RWPE2 (cell line): ENCODE results near the gene SLC8B1.

Experiments used
- ATAC-seq: fragments of 200-7000 bp; cut with Tn5 transposase; 3 replicates; pipeline ENCODE4 v1.9.1; 2021; ENCODE audit warnings: low read depth
- DNase-seq: peaks from one replicate; pipeline ENCODE4 v3.0.0-alpha.2; 2020; ENCODE audit warnings: low spot score
- H3K27ac ChIP-seq: fragments of 450-650 bp; 2 replicates; pipeline ENCODE4 v1.5.1; 2017; ENCODE audit warnings: mild to moderate bottlenecking; ENCODE audit not compliant: poor library complexity, severe bottlenecking
- H3K27me3 ChIP-seq: fragments of 250-450 bp; sonication (Bioruptor Pico); 2 replicates; pipeline ENCODE4 v1.5.1; 2021; ENCODE audit warnings: mild to moderate bottlenecking, moderate library complexity; ENCODE audit not compliant: insufficient read depth, poor library complexity, severe bottlenecking
- H3K36me3 ChIP-seq: fragments of 250-450 bp; sonication (Bioruptor Pico); 2 replicates; pipeline ENCODE4 v1.5.1; 2020; ENCODE audit warnings: low read depth, mild to moderate bottlenecking, moderate library complexity
- H3K4me1 ChIP-seq: fragments of 250-450 bp; sonication (Bioruptor Pico); 2 replicates; pipeline ENCODE4 v1.5.1; 2021; ENCODE audit warnings: mild to moderate bottlenecking, moderate library complexity; ENCODE audit not compliant: insufficient read depth, poor library complexity, severe bottlenecking
- H3K4me3 ChIP-seq: fragments of 250-450 bp; sonication (Bioruptor Pico); 2 replicates; pipeline ENCODE4 v1.5.1; 2021; ENCODE audit warnings: mild to moderate bottlenecking, moderate library complexity; ENCODE audit not compliant: severe bottlenecking
- H3K9me3 ChIP-seq: fragments of 250-450 bp; sonication (Bioruptor Pico); 2 replicates; pipeline ENCODE4 v1.5.1; 2021; ENCODE audit warnings: mild to moderate bottlenecking, moderate library complexity; ENCODE audit not compliant: severe bottlenecking
- TF ChIP-seq, protein P1 (sequence below): fragments of 450-650 bp; IDR thresholded peaks from one replicate; pipeline ENCODE4 v1.5.1; 2017; ENCODE audit warnings: mild to moderate bottlenecking, moderate library complexity; ENCODE audit not compliant: poor library complexity, severe bottlenecking

SLC8B1 gene

GRCh38 chr12:113322343-113322742 lies 12.6 kb downstream of the SLC8B1 start:
- H3K4me3 ChIP-seq = no peak overlapping the region
- H3K4me1 ChIP-seq = no peaks in the 10 kb centered on the region
- no peak for DNase-seq
- H3K9me3 ChIP-seq = no peaks in the 10 kb centered on the region
- ATAC-seq = peak; percentile 79
- peaks cover 19% of the 10 kb centered on the region for H3K36me3 ChIP-seq
- H3K27me3 ChIP-seq = no peaks in the 10 kb centered on the region
- TF ChIP-seq, protein P1, sequence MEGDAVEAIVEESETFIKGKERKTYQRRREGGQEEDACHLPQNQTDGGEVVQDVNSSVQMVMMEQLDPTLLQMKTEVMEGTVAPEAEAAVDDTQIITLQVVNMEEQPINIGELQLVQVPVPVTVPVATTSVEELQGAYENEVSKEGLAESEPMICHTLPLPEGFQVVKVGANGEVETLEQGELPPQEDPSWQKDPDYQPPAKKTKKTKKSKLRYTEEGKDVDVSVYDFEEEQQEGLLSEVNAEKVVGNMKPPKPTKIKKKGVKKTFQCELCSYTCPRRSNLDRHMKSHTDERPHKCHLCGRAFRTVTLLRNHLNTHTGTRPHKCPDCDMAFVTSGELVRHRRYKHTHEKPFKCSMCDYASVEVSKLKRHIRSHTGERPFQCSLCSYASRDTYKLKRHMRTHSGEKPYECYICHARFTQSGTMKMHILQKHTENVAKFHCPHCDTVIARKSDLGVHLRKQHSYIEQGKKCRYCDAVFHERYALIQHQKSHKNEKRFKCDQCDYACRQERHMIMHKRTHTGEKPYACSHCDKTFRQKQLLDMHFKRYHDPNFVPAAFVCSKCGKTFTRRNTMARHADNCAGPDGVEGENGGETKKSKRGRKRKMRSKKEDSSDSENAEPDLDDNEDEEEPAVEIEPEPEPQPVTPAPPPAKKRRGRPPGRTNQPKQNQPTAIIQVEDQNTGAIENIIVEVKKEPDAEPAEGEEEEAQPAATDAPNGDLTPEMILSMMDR = no peak
- peak overlapping the region; percentile 11 for H3K27ac ChIP-seq

DNA sequence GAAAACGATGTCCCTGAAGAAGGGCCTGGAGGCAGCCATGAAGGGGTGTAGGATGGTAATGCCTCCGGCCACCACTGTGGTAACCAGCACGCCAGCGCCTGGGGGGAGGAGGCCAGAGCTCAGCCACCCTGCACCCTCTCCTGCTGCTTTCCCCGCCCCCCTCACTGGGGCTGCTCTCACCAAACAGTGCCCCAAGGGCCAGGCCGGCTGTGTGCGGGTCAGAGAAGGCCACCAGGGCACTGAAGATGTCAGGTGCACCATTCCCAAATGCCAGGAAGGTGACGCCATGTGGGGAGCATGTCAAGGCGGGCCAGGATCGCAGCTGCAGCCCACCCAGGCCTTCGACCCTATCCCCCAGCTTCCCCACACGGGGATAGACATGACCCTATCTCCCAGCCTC lies 14.5 kb downstream of the SLC8B1 start:
- Histone ChIP-seq H3K4me1 (no peaks in the 10 kb centered on the region), H3K36me3 (peaks cover 19% of the 10 kb centered on the region), H3K9me3 (no peaks in the 10 kb centered on the region), H3K4me3 (no peak overlapping the region), H3K27ac (no peak overlapping the region), H3K27me3 (no peaks in the 10 kb centered on the region)
- DNase-seq = no peak
- no peak for ATAC-seq
- TF ChIP-seq, protein P1 = no peak

DNA sequence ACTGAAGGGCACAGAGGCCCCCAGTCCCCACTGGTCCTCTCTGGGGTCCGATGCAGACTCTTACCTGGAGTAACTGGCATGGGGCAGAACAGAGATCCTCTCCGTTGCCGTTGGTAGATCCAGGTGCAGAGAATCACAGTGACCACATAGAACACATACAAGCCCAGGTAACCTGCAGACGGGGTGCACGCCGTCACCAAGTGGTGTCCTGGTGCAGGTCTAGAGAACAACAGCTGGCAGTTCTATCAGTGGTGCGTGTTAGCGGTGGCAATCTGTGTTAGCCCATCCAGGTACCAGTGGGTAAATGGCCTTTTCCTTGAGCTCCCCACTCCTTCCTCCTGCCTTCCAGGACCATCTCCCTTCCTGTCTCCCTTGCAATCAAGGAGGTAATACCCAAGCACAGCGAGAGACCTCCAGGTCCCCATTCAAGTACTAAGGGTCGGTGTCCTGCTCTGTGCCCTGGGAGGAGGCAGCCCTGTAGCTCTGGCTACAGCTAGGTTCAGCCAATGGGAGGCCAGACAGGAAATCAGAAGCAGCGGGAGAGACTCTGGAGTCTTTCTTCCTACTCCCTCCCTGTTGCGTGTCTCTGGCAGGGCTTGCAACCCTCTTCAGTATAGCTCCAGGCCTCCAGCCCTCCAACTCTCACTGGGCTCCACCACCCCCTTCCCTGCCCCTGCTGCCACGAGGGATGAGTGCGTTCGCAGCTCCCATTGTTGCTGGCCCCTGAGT lies 15.8 kb downstream of the SLC8B1 start:
- no peak for DNase-seq
- H3K36me3 ChIP-seq = peaks cover 19% of the 10 kb centered on the region
- no peak overlapping the region for H3K27ac ChIP-seq
- H3K4me3 ChIP-seq = no peak overlapping the region
- no peaks in the 10 kb centered on the region for H3K27me3 ChIP-seq
- no peaks in the 10 kb centered on the region for H3K4me1 ChIP-seq
- H3K9me3 ChIP-seq = no peaks in the 10 kb centered on the region
- TF ChIP-seq, protein P1 = no peak
- no peak for ATAC-seq

DNA sequence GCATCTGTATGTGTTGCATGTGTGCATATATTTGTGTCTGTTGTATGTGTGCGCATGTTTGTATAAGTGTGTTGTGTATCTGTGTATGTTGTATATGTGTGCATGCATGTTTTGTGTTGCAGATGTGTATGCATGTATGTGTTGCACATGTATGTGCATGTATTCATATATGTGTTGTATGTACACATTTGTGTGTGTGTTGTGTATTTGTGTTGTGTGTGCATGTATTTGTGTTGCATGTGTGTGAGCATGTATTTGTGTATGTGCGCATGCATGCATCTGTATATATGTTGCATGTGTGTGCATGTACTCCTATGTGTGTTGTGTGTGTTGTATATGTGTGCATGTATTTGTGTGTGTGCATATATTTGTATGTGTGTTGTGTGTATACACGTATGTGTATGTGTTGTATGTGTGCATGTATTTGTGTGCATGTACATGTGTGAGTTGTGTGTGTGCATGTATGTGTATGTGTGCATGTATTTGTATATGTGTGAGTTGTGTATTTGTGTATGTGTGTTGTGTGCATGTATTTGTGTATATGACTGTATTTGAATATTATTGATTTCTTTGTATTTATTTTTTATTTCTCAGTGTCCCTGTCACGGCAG lies 16.8 kb downstream of the SLC8B1 start:
- H3K27ac ChIP-seq = no peak overlapping the region
- ATAC-seq (no peak), DNase-seq (no peak)
- no peaks in the 10 kb centered on the region for H3K9me3 ChIP-seq
- H3K36me3 ChIP-seq = peaks cover 19% of the 10 kb centered on the region
- no peaks in the 10 kb centered on the region for H3K4me1 ChIP-seq
- H3K4me3 ChIP-seq = no peak overlapping the region
- H3K27me3 ChIP-seq = no peaks in the 10 kb centered on the region
- TF ChIP-seq, protein P1 = no peak

DNA sequence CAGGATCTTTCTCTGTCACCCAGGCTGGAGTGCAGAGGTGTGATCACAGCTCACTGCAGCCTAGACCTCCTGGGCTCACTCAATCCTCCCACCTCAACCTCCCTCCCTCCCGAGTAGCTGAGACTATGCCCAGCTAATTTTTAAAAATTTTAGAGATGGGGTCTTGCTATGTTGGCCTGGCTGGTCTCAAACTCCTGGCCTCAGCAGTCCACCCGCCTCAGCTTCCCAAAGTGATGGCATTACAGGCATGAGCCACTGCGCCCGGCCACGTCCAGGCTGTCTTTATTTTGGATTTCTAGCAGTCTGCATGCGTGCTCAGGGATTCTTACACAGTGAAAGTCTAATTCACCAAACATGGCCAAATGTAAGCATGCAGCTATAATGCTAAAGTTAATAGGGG lies 17.8 kb downstream of the SLC8B1 start:
- H3K36me3 ChIP-seq = peaks cover 26% of the 10 kb centered on the region
- H3K27me3 ChIP-seq = no peaks in the 10 kb centered on the region
- no peak overlapping the region for H3K4me3 ChIP-seq
- TF ChIP-seq, protein P1 = no peak
- H3K27ac ChIP-seq = no peak overlapping the region
- ATAC-seq (no peak), DNase-seq (no peak)
- H3K9me3 ChIP-seq = no peaks in the 10 kb centered on the region
- no peaks in the 10 kb centered on the region for H3K4me1 ChIP-seq
